Prostate gland (tissue), 2 donors: ENCODE data around the gene TUBB3.

Experiments
- CTCF ChIP-seq, 4 experiments: fragments of 200-600 bp in 2 of 4; fragments of 450-650 bp in 2 of 4; sonication (generic) in 2 of 4; IDR thresholded peaks; 1 replicate in 3 of 4; 2 replicates in 1 of 4; pipeline ENCODE4 v1.5.1; 2016 to 2019; ENCODE audit warnings: antibody characterized with exemption in 4 of 4, mild to moderate bottlenecking in 2 of 4, moderate library complexity in 2 of 4
- POLR2A ChIP-seq: fragments of 450-650 bp; IDR thresholded peaks from one replicate; pipeline ENCODE4 v1.6.1; 2016; ENCODE audit warnings: antibody characterized with exemption, mild to moderate bottlenecking
- POLR2AphosphoS5 ChIP-seq: sonication (generic); formaldehyde crosslinking; IDR thresholded peaks from one replicate; pipeline ENCODE4 v1.6.1; 2017; ENCODE audit warnings: antibody characterized with exemption

GRCh38 chr16:89919535-89920406 lies 3.4 kb upstream of the TUBB3 start:
- TF ChIP-seq POLR2AphosphoS5 (no peak), CTCF (IDR thresholded peaks at IDR 0.05) (no peak), POLR2A (no peak)
